Spleen (tissue), 11 donors: ENCODE data around the gene WNT1. TPM values are rescaled to one million over a fixed set of nuclear protein-coding genes. Genes with fewer than 3 reads are reported as not detected.

Experiments used
- DNase-seq: peaks from one replicate; pipeline ENCODE4 v3.0.0-alpha.2; 2020
- H3K27ac ChIP-seq, 8 donors: fragments of 200-600 bp; sonication (generic) in 7 of 8; 1 replicate in 4 of 8; 2 replicates in 4 of 8; pipeline versions ENCODE4 v1.5.0 to v1.8.0; 2016 to 2021; ENCODE audit warnings: inconsistent platforms in 4 of 8, mild to moderate bottlenecking in 4 of 8, moderate library complexity in 1 of 8
- H3K27me3 ChIP-seq, 7 donors: fragments of 200-600 bp; sonication (generic) in 6 of 7; replicated peaks in 1 of 7; 1 replicate in 4 of 7; 2 replicates in 3 of 7; pipeline versions ENCODE4 v1.5.0 to v1.8.0; 2016 to 2021; ENCODE audit warnings: inconsistent platforms in 3 of 7, mild to moderate bottlenecking in 1 of 7
- H3K36me3 ChIP-seq, 6 donors: fragments of 200-600 bp; sonication (generic) in 5 of 6; 1 replicate in 4 of 6; 2 replicates in 2 of 6; pipeline versions ENCODE4 v1.5.0 to v1.8.0; 2016 to 2021; ENCODE audit warnings: inconsistent platforms in 2 of 6
- H3K4me1 ChIP-seq, 6 donors: fragments of 200-600 bp; sonication (generic) in 5 of 6; 1 replicate in 3 of 6; 2 replicates in 3 of 6; pipeline versions ENCODE4 v1.5.0 to v1.8.0; 2016 to 2021; ENCODE audit warnings: inconsistent platforms in 3 of 6
- H3K4me3 ChIP-seq, 8 donors: fragments of 200-600 bp; sonication (generic) in 7 of 8; 1 replicate in 4 of 8; 2 replicates in 4 of 8; pipeline versions ENCODE4 v1.5.0 to v1.8.0; 2016 to 2021; ENCODE audit warnings: inconsistent platforms in 4 of 8, mild to moderate bottlenecking in 4 of 8, moderate library complexity in 2 of 8
- H3K9me3 ChIP-seq, 8 donors: fragments of 200-600 bp; sonication (generic) in 7 of 8; 1 replicate in 4 of 8; 2 replicates in 4 of 8; pipeline versions ENCODE4 v1.5.0 to v1.8.0; 2016 to 2021; ENCODE audit warnings: inconsistent platforms in 4 of 8
- POLR2A ChIP-seq, 3 donors: fragments of 450-650 bp; IDR thresholded peaks; one replicate each; pipeline ENCODE4 v1.5.1; 2017; ENCODE audit warnings: antibody characterized with exemption in 3 of 3, mild to moderate bottlenecking in 1 of 3
- POLR2AphosphoS5 ChIP-seq, 3 donors: sonication (generic); formaldehyde crosslinking; IDR thresholded peaks; one replicate each; pipeline ENCODE4 v1.5.1; 2017; ENCODE audit warnings: antibody characterized with exemption in 3 of 3
- WGBS, 5 donors: extraction: QIAGEN DNeasy Blood & Tissue Kit in 3 of 5; methylation state at CpG; one replicate each; pipeline versions ENCODE4 v1.1.5 to v1.1.7; 2013 to 2018; 5-methylcytosine and 5-hydroxymethylcytosine counted together
- intact Hi-C: fragments of 100-400 bp; cut with DNase I; formaldehyde crosslinking; loops from one replicate; pipeline ENCODE4 v1.15.0; 2023; ENCODE audit warnings: low total_unique reads
- polyA plus RNA-seq, 3 donors: library from polyadenylated mRNA; stranded (reverse); fragments of 200-250 nt; gene quantifications; one replicate each; pipeline ENCODE4 v1.2.1, GENCODE V29; 2013
- total RNA-seq, 7 donors: library from RNA; depleted of rRNA in 3 of 7; stranded (reverse); fragments of >200 nt in 3 of 7; fragmentation: NEBNext Ultra II Directional in 4 of 7; extraction: Animal tissue kit (Norgen Biotek cat#: 25700) in 4 of 7; gene quantifications; one replicate each; pipeline versions ENCODE4 v1.1.0 to v1.2.1, GENCODE V29; 2016 to 2021
- TF ChIP-seq, protein P1 (sequence below), 11 experiments: fragments of 200-600 bp in 7 of 11; fragments of 450-650 bp in 4 of 11; sonication (generic) in 4 of 11; IDR thresholded peaks in 8 of 11; conservative IDR thresholded peaks in 3 of 11; 1 replicate in 7 of 11; 2 replicates in 4 of 11; pipeline versions ENCODE4 v1.4.0 to v1.8.0; 2016 to 2021; ENCODE audit warnings: antibody characterized with exemption in 11 of 11, inconsistent platforms in 4 of 11, mild to moderate bottlenecking in 1 of 11
- donor health status: healthy with polysubstance abuse.
- donor health status: DM: no; HTN: no; CAD: no; lungs with moderate emphysema.
- donor health status: DM: no; HTN: no; CAD: no.
- donor health status: Bipolar disorder and iron deficiency.
- donor health status: healthy.
- donor health status: DM: no; HTN: no; CAD: no.
- donor health status: DM: yes; HTN: yes; CAD: no.

Gene WNT1
- total and polyA plus RNA-seq, 10 donors: 0.06 to 0.52 (median 0.32) TPM; not detected in 6

DNA sequence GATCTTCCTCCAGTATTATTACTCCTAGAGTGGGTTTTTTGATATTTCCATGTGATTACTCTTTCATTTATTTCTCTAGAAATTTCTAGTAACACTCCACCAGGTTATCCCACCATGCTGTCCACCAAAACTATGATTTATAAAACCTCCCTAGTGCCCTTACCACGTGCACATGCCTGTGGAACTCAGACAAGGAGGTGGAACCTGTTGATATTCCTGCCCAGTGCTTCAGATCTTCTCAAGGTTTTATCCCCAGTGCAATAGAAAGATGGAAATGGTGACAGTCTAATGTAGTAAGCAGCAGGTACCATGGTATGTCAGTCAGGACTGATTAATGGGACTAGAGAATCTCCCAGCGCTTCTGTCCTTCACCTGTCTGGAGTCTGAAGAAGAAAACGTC is 17.3 kb upstream of the WNT1 start:
- Histone ChIP-seq H3K9me3 (no peaks in the 10 kb centered on the region), H3K36me3 (no peaks in the 10 kb centered on the region), H3K4me3 (no peak overlapping the region), H3K4me1 (peaks cover 10 to 31% (median 18%) of the 10 kb centered on the region in 6 donors), H3K27ac (peak overlapping the region in 2 of 8 donors; percentile 27 to 33), H3K27me3 (no peaks in the 10 kb centered on the region)
- TF ChIP-seq, protein P1, sequence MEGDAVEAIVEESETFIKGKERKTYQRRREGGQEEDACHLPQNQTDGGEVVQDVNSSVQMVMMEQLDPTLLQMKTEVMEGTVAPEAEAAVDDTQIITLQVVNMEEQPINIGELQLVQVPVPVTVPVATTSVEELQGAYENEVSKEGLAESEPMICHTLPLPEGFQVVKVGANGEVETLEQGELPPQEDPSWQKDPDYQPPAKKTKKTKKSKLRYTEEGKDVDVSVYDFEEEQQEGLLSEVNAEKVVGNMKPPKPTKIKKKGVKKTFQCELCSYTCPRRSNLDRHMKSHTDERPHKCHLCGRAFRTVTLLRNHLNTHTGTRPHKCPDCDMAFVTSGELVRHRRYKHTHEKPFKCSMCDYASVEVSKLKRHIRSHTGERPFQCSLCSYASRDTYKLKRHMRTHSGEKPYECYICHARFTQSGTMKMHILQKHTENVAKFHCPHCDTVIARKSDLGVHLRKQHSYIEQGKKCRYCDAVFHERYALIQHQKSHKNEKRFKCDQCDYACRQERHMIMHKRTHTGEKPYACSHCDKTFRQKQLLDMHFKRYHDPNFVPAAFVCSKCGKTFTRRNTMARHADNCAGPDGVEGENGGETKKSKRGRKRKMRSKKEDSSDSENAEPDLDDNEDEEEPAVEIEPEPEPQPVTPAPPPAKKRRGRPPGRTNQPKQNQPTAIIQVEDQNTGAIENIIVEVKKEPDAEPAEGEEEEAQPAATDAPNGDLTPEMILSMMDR (IDR thresholded peaks at IDR 0.05 in 8 of 11, conservative IDR thresholded peaks at IDR 0.05 in 3 of 11): no peak
- TF ChIP-seq POLR2A (IDR thresholded peaks at IDR 0.05): no peak
- no peak for TF ChIP-seq POLR2AphosphoS5 (IDR thresholded peaks at IDR 0.05)
- DNase-seq: no peak
- WGBS, 5 donors: 50 to 84% (median 73%) methylated on average over 3 of the region's 3 CpGs
- intact Hi-C loops: no loop called here

DNA sequence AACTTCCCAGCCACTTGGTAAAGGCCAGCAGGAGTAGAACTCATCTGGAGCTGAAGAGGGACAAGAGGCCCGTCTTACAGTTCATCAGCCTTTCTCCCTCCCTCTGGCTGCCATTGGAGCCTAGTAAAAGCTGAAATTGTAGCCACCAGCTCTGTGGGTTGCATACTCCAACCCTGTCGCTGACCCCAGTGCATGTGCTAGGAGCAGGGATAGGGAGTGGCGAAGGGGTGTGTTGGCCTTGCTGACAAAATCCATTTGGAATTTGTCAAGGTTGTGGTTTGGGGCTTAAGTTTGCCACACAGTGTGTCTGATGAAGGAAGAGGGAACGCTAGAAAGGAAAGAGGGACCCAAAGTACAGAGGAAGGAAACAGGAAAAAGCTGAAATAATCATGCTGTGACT is 16.8 kb upstream of the WNT1 start:
- Histone ChIP-seq H3K27me3 (no peaks in the 10 kb centered on the region), H3K9me3 (no peaks in the 10 kb centered on the region), H3K4me1 (peaks cover 6 to 26% (median 13%) of the 10 kb centered on the region in 6 donors), H3K27ac (peak overlapping the region in 2 of 8 donors; percentile 27 to 33), H3K36me3 (no peaks in the 10 kb centered on the region), H3K4me3 (no peak overlapping the region)
- 32 to 64% (median 50%) methylated on average over 4 of the region's 4 CpGs for WGBS, 5 donors
- no peak for DNase-seq
- TF ChIP-seq, protein P1 (IDR thresholded peaks at IDR 0.05 in 8 of 11, conservative IDR thresholded peaks at IDR 0.05 in 3 of 11): no peak
- TF ChIP-seq POLR2A (IDR thresholded peaks at IDR 0.05): no peak
- TF ChIP-seq POLR2AphosphoS5 (IDR thresholded peaks at IDR 0.05): no peak
- intact Hi-C loops: no loop called here

- Histone ChIP-seq H3K27ac (peak overlapping the region in 1 of 8 donors; percentile 33), H3K27me3 (no peaks in the 10 kb centered on the region), H3K9me3 (no peaks in the 10 kb centered on the region), H3K36me3 (no peaks in the 10 kb centered on the region), H3K4me1 (peaks cover 6 to 21% (median 9%) of the 10 kb centered on the region in 6 donors), H3K4me3 (no peak overlapping the region)
- TF ChIP-seq POLR2A (IDR thresholded peaks at IDR 0.05) (no peak), POLR2AphosphoS5 (IDR thresholded peaks at IDR 0.05) (no peak)
- TF ChIP-seq, protein P1 (IDR thresholded peaks at IDR 0.05 in 8 of 11, conservative IDR thresholded peaks at IDR 0.05 in 3 of 11): no peak
- DNase-seq: no peak
- intact Hi-C loops: no loop called here
These were observed 16.3 kb upstream of the WNT1 start for GRCh38 chr12:48961801-48962200.

- intact Hi-C loops: no loop called here
- no peak overlapping the region for H3K4me3 ChIP-seq
- TF ChIP-seq POLR2AphosphoS5 (IDR thresholded peaks at IDR 0.05): no peak
- H3K27me3 ChIP-seq: peaks cover 0 to 16% (median 12%) of the 10 kb centered on the region in 7 donors
- H3K36me3 ChIP-seq: no peaks in the 10 kb centered on the region
- H3K4me1 ChIP-seq: peaks cover 5 to 24% (median 11%) of the 10 kb centered on the region in 6 donors
- DNase-seq: no peak
- no peaks in the 10 kb centered on the region for H3K9me3 ChIP-seq
- H3K27ac ChIP-seq: no peak overlapping the region
These were observed 12.8 kb upstream of the WNT1 start for GRCh38 chr12:48965298-48965838.
